LNCAP (cell line): ENCODE results near the gene TAOK1.

Source experiments
- TF ChIP-seq, protein P1 (sequence below): fragments of 450-650 bp; IDR thresholded peaks from 2 replicates; pipeline ENCODE4 v1.5.1; 2017; ENCODE audit warnings: mild to moderate bottlenecking

Gene TAOK1

DNA sequence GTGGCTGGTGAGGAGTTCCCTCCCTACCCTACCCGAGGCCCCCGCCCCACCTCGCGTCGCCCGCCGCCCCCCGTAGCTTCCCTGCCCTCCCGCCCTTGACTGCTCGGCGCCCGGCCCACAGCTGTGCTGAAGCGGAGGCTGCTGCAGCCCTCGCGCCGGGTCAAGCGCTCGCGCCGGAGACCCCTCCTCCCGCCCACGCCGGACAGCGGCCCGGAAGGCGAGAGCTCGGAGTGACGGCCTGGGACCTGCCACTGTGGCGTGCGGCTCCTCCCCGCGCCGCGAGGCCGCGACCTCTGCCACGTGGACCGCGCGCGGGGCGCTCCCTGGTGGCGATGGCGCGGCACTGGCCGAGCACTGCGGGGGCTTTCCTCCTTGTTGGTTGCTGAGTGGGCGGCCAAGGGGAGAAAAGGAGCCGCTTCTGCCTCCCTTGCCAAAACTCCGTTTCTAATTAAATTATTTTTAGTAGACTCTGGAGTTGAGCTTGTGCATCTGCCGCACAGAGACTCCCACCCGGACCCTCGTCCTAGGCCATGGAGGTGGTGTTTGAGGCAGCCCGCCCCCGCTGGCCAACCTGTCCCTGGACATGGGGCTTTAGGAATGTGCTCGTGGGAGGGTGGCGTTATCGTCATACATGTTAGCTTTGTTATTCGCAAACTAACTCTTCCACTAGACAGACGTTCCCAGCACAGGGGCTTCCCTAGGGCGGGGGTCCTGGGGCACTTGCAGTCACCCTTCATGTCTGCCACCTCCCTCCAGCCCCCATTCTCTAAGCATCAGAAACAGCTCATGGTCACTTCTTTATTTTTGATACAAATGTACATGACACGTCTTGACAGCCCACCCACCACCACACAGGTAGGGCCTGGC lies 182.8 kb downstream of the TAOK1 start:
- TF ChIP-seq, protein P1, sequence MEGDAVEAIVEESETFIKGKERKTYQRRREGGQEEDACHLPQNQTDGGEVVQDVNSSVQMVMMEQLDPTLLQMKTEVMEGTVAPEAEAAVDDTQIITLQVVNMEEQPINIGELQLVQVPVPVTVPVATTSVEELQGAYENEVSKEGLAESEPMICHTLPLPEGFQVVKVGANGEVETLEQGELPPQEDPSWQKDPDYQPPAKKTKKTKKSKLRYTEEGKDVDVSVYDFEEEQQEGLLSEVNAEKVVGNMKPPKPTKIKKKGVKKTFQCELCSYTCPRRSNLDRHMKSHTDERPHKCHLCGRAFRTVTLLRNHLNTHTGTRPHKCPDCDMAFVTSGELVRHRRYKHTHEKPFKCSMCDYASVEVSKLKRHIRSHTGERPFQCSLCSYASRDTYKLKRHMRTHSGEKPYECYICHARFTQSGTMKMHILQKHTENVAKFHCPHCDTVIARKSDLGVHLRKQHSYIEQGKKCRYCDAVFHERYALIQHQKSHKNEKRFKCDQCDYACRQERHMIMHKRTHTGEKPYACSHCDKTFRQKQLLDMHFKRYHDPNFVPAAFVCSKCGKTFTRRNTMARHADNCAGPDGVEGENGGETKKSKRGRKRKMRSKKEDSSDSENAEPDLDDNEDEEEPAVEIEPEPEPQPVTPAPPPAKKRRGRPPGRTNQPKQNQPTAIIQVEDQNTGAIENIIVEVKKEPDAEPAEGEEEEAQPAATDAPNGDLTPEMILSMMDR = no peak; the same call in 1 of the 2 replicates

- TF ChIP-seq, protein P1 = no peak
Measured at GRCh38 chr17:29573558-29573869, 183.4 kb downstream of the TAOK1 start.

- TF ChIP-seq, protein P1 = no peak
Measured at GRCh38 chr17:29573871-29574731, 183.9 kb downstream of the TAOK1 start.

- TF ChIP-seq, protein P1 = no peak
Measured at GRCh38 chr17:29574732-29575510, 184.8 kb downstream of the TAOK1 start.

DNA sequence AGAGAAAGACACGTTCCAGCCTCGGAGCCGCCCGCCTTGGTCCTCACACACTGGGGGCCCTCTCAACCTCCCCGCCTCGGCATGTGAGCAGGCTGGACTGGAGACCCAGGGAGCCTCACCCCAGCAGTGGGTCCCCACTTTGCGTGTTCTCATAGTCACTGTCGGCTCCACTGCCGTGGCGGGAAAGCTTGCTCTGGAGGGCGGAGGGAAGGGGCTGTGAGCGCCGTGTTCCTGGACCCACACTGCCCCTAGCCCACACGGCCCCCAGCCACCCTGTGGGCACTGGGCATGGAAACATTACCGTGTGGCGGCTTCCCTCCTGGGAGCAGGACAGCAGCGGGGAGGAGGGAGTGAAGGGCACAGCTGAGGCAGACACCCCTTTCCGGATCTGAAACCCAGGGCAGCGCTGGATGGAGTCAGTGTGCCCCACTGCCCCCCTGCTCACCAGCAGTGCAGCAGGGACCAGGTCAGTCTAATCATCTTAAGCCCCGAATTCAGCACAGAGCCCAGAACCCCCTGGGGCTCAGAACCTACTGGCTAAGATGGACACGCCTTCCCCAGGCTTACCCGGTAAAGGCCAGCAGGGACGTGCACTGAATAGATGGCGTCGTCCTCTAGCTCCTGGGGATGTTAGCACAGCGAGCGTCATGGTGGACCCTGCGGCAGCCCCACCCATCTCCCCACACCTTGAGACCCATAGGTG lies 185.5 kb downstream of the TAOK1 start:
- TF ChIP-seq, protein P1 = no peak

GRCh38 chr17:29576214-29577000 lies 186.2 kb downstream of the TAOK1 start:
- TF ChIP-seq, protein P1 = no peak
